ENCODE results near the gene SLC46A1.

Gene SLC46A1

DNA sequence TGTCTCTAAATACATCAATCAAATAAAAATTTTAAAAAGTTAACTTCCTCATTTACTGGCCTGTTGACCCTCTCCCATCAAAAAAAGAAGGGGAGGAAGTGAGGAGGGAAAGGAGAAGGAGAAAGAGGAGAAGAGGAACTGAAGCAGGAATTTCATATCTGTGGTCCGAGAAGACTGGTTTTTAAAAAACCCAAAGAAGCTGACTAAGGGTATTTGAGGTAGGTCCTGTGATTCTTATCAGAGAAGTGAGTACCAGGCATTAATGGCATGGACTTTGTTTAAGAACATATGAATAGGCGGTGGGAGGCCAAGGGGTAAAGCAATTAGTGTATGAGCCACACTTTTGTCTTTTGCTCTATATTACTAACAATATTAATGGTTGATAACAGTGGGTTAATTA is 2.0 kb downstream of the SLC46A1 start:
- DNase-seq (ENCODE audit: low read depth) = no peak

GRCh38 chr17:28402844-28403243 is 3.2 kb downstream of the SLC46A1 start:
- no peak for DNase-seq (ENCODE audit: low read depth)

DNA sequence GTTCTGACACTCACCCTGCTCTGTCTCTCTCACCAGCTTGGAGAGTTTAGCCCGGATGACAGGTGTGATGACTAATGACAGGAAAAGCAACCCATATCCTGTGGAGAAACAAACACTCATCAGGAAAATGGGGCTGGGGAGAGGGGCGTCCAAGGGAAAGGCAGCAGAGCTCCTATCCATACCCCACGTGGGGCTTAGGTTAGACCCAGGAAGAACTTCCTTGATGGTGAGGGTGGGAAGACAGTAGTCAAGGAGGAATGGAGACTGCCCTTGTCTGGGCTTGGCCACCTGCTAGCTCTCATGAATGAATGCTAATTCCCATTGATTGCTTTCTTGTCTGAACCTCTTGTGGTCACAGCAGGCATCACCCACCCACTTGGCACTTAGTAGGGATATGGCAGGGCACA is 3.8 kb downstream of the SLC46A1 start:
- DNase-seq (ENCODE audit: low read depth) = no peak

DNA sequence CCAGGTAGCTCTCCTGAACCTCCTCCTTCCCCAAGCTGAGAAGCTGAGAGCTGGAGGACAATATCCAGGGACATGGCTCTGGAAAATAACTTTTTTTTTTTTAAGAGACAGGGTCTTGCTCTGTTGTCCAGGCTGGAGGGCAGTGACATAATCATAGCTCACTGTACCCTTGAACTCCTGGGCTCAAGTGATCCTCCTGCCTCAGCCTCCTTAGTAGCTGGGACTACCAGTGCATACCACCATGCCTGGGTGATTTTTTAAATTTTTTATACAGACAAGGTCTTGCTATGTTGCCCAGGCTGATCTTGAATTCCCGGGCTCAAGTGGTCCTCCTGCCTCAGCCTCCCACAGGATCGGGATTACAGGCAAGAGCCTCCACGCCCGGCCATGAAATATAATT is 6.2 kb downstream of the SLC46A1 start:
- DNase-seq (ENCODE audit: low read depth) = no peak

GRCh38 chr17:28398280-28398981 is 7.6 kb downstream of the SLC46A1 start:
- DNase-seq (ENCODE audit: low read depth) = no peak

DNA sequence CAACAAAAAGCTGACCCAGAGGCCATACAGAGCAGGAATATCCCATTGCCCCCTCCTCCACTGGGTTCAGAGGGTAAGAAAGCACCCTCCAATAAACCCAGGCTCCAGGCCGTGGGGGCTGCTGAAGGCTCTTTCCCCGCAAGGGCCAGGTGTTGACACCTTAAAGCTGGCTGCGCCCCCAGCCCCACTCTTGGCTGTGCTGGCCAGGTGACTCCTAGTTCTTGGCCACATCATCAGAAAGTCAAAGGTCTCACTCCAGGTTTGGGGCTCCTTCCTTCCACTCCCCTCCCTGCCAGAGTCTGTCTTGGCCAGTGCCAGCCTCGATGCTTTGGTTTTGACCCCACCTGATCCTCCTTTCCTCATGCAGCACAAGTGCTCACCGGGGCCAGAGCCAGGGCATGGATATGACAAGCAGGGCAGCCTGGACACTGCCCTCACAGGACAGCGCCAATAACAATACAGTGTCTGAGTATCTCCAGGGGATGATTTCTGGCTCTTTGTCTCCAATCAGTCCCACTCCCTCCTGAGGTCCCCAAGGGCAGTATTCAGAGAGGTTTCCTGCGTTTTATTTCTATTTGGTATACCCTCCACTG is 8.2 kb downstream of the SLC46A1 start:
- DNase-seq (ENCODE audit: low read depth) = no peak

- DNase-seq (ENCODE audit: low read depth) = no peak
Observed at GRCh38 chr17:28397275-28397674, 8.7 kb downstream of the SLC46A1 start.

GRCh38 chr17:28396635-28397239 is 9.3 kb downstream of the SLC46A1 start:
- no peak for DNase-seq (ENCODE audit: low read depth)

DNA sequence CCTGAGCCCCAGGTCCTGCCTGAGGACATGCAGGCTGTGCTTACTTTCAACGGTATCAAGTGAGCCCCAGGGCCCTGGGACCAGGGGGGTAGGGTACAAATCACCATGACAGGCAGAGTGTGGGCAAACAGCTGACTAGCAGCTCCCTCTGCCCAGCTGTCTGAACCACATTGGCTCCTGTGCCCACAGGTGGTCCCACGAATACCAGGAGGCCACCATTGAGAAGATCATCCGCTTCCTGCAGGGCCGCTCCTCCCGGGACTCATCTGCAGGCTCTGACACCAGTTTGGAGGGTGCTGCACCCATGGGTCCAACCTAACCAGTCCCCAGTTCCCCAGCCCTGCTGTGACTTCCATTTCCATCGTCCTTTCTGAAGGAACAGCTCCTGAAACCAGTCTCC is 10.0 kb downstream of the SLC46A1 start:
- DNase-seq (ENCODE audit: low read depth) = no peak

DNA sequence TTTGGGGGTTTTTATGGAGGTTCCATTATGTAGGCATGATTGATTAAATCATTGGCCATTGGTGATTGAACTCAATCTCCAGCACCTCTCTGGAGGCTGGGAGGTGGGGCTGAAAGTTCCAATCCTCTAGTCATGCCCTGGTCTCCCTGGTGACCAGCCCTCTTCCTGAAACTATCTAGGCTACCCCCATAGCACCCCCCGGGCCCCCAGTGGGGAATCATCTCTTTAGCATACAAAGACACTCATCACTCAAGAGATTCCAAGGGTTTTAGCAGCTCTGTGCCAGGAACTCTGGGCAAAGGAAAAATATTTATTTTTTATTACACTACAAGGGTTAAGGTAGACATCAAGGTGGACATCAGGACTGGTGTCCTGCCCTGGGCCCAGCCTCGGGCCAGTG is 10.6 kb downstream of the SLC46A1 start:
- DNase-seq (ENCODE audit: low read depth) = no peak

DNA sequence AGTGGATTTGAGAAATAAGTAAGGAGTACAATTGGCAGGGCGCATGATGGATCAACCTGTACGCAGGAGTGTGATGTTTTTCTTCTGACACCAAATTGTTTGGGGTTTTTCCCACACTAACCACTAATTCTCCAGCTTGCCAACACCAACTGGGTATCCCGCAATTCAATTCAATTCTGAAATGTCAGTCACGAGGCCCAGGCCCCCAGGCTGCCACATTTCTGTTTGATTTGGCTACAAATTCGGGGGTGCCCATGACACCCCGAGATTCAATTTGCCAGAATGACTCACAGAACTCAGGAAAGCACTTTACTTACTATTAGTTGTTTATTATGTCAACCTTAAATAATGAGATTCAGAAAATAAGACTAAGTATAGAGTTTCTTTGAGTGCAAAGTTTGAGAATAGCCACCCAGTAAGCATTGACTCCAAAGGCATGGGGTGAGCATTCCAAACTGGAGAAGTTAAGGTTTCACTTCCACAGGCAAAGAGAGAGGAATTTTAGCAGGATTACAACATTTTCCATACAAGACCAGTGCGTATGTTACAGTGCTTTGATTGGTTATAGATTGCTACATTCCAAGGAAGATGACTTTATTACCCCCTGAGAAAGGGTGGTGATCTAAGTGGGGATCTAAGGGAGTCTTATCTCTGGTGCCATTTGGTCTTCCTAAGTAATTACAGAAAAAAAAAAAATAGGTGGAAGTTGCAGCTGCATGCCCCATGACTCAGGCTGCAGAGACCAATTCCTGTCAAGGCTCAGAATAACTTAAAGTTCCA is 11.5 kb downstream of the SLC46A1 start:
- no peak for DNase-seq (ENCODE audit: low read depth)

DNA sequence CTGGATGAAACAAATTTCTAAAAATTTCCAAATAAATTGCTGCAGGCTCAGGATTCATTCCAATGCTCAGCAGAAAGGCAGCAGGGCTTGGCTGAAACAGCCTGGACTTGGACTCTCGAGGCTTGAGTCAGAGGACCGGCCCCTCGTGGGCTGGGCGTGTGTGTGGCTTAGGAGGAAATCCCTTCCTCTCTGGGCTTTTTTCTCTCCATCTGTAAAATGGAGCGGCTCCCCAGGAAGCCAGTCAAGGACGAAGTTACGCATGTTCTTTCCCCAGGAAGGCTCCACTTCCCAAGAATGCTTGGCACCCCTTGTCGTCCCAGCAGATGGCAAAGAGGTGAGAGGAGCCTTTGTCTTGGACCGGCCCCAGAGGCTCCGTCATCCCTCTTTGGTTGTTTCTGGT is 13.5 kb downstream of the SLC46A1 start:
- DNase-seq (ENCODE audit: low read depth) = no peak

DNA sequence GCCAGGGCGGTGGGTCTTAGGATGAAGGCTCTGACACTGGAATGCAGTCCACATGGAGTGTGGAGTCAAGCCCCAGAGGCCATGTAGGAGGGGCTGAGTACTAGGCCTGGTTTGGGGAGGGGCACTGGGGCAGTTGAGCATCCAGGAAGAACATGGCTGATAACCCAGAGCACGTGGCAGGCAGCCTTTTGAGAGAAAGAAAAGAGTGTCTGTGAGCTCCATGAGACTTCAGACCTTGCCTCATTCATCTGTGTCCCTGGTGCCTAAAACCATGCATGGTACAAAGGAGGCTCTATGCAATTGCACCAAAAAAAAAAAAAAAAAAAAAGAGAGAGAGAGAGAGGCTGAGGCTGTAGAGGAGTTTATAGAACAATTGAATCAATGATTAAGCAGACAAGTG is 14.6 kb downstream of the SLC46A1 start:
- DNase-seq (ENCODE audit: low read depth) = no peak

DNA sequence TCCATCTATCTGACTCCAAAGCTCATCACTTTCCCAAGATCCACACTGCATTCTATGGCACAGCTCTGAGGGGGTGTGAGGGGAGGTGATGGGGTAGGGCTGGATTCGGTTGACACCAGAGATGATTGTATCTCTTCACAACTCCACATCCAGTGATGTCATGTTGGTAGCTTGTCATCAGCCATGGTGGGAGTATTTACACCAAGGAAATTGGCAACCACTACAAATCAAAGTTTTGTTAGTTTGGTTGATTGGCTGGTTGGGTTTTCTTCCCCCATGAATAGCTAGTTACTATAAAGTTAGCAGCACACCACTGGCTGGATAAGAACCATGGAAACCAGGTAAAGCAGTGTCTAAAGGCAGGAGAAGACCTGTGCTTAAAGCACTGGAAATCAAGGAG is 15.0 kb downstream of the SLC46A1 start:
- DNase-seq (ENCODE audit: low read depth) = no peak

DNA sequence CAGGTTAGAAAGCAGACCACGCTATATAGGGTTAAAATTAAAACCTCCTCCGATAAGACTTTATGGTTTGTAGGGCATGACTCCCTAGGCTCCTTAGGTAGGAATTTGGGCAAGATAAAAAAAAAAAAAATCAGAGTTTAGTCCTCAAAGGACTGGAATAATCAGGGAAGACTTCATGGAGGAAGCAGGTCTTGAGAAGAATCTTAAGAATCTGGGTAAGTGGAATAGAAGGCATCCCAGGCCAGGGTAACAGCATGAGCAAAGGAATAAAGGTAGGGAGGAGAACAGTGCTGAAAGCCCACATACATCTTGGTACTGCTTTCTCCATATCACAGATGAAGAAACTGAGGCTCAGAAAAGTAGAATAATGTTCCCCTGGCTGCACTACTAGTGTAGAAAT is 15.4 kb downstream of the SLC46A1 start:
- DNase-seq (ENCODE audit: low read depth) = no peak

DNA sequence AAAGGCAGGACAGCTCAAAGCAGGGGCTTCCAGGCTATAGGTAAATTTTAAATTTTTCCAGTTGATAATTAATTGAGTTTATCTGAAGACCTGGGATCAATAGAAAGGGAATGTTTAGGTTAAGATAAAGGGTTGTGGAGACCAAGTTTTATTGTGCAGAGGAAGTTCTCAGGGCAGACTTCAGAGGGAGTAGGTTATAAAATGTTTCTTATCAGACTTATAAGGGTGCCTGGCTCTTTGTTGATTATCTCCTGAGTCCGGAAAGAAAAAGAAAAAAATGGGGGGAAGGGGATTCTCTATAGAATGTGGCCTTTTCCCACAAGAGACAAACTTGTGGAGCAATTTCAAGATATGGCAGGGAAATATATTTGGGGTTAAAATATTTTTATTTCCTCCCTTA is 15.9 kb downstream of the SLC46A1 start:
- DNase-seq (ENCODE audit: low read depth) = no peak

- no peak for DNase-seq (ENCODE audit: low read depth)
Observed at GRCh38 chr17:28388106-28388505, 17.9 kb downstream of the SLC46A1 start.

GRCh38 chr17:28386391-28386790 is 19.6 kb downstream of the SLC46A1 start:
- DNase-seq (ENCODE audit: low read depth) = no peak

GRCh38 chr17:28385406-28385805 is 20.6 kb downstream of the SLC46A1 start:
- DNase-seq (ENCODE audit: low read depth) = no peak

GRCh38 chr17:28385037-28385400 is 21.0 kb downstream of the SLC46A1 start:
- no peak for DNase-seq (ENCODE audit: low read depth)

DNA sequence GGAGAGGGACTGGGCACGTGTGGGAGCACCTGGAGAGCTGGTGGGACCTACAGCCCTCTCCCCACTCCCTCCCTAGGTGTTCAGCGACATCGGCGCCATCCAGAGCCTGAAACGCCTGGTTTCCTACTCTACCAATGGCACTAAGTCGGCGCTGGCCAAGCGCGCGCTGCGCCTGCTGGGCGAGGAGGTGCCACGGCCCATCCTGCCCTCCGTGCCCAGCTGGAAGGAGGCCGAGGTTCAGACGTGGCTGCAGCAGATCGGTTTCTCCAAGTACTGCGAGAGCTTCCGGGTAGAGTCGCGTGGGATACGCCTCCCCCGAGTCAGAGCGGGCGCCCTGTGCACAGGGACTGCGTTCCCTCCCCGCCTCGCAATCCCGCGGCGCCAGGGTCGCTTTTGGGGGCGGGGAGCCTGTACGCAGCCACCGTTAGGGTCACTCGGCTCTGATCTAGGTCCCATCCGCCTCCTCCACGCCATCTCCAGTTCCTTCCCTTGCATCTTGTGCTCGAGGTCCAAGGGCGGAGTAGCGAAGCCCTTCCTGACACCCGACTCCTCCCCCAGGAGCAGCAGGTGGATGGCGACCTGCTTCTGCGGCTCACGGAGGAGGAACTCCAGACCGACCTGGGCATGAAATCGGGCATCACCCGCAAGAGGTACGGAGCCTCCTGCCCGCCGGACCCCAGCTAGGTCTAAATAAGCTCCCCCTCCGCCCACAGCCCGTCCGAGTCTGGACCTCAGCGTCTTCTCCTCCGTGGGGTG is 21.6 kb downstream of the SLC46A1 start:
- DNase-seq (ENCODE audit: low read depth) = peak; percentile 42

GRCh38 chr17:28381141-28381825 is 24.7 kb downstream of the SLC46A1 start:
- no peak for DNase-seq (ENCODE audit: low read depth)
